Measurements from ENCODE around the gene MMP14.

GRCh38 chr14:22821193-22822015 is 15.0 kb upstream of the MMP14 start:
- TF ChIP-seq, protein P1, sequence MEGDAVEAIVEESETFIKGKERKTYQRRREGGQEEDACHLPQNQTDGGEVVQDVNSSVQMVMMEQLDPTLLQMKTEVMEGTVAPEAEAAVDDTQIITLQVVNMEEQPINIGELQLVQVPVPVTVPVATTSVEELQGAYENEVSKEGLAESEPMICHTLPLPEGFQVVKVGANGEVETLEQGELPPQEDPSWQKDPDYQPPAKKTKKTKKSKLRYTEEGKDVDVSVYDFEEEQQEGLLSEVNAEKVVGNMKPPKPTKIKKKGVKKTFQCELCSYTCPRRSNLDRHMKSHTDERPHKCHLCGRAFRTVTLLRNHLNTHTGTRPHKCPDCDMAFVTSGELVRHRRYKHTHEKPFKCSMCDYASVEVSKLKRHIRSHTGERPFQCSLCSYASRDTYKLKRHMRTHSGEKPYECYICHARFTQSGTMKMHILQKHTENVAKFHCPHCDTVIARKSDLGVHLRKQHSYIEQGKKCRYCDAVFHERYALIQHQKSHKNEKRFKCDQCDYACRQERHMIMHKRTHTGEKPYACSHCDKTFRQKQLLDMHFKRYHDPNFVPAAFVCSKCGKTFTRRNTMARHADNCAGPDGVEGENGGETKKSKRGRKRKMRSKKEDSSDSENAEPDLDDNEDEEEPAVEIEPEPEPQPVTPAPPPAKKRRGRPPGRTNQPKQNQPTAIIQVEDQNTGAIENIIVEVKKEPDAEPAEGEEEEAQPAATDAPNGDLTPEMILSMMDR (IDR thresholded peaks at IDR 0.05) = no peak
- TF ChIP-seq POLR2A (IDR thresholded peaks at IDR 0.05) = no peak
